Parathyroid adenoma (tissue), 2 donors: ENCODE measurements around the gene TUFM.

Source experiments
- H2AFZ ChIP-seq: fragments of 300-600 bp; sonication (generic); one replicate; pipeline ENCODE4 v1.7.0; 2017; ENCODE audit warnings: antibody characterized with exemption, mild to moderate bottlenecking
- H3K27ac ChIP-seq: fragments of 300-600 bp; sonication (generic); one replicate; pipeline ENCODE4 v1.7.0; 2017
- H3K27me3 ChIP-seq: fragments of 300-600 bp; sonication (generic); one replicate; pipeline ENCODE4 v1.7.0; 2017; ENCODE audit warnings: low read length; ENCODE audit not compliant: control insufficient read depth, insufficient read depth
- H3K36me3 ChIP-seq: fragments of 300-600 bp; sonication (generic); one replicate; pipeline ENCODE4 v1.7.0; 2017; ENCODE audit warnings: low read length; ENCODE audit not compliant: control insufficient read depth, insufficient read depth
- H3K4me1 ChIP-seq: fragments of 300-600 bp; sonication (generic); one replicate; pipeline ENCODE4 v1.7.0; 2017; ENCODE audit warnings: control low read depth
- H3K4me2 ChIP-seq: fragments of 300-600 bp; sonication (generic); one replicate; pipeline ENCODE4 v1.7.0; 2017; ENCODE audit warnings: low read length
- H3K4me3 ChIP-seq: fragments of 300-600 bp; sonication (generic); one replicate; pipeline ENCODE4 v1.7.0; 2017; ENCODE audit warnings: low read depth, low read length
- H3K79me2 ChIP-seq: fragments of 300-600 bp; sonication (generic); one replicate; pipeline ENCODE4 v1.7.0; 2017; ENCODE audit warnings: control low read depth
- H3K9ac ChIP-seq: fragments of 300-600 bp; sonication (generic); one replicate; pipeline ENCODE4 v1.7.0; 2017; ENCODE audit warnings: mild to moderate bottlenecking
- H3K9me3 ChIP-seq: fragments of 300-600 bp; sonication (generic); one replicate; pipeline ENCODE4 v1.7.0; 2017; ENCODE audit warnings: low read length; ENCODE audit not compliant: control insufficient read depth
- TF ChIP-seq, protein P1 (sequence below): fragments of 300-600 bp; sonication (generic); IDR thresholded peaks from one replicate; pipeline ENCODE4 v1.7.0; 2017; ENCODE audit warnings: antibody characterized with exemption, mild to moderate bottlenecking
- donor health status: primary hyperparathyroidism.

Gene TUFM

DNA sequence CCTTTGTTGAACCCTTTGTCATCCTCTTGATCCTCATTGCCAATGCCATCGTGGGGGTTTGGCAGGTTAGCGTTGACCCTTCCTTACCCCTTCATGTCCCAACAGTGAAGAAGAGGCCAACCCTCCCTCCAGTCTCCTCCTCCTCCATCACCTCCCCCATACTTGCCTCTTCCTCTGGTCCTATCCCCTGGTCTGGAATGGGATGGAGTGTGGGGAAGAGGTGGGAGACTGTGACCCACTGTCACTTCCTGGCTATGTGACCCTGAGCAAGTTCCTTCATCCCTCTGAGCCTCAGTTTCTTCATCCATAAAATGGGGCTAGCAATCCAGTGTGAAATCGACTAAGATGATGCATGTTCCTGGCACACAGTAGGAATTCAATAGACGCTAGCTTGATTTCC, 34.8 kb upstream of the TUFM start:
- H3K4me3 ChIP-seq: no peak overlapping the region
- no peaks in the 10 kb centered on the region for H3K27me3 ChIP-seq
- no peak overlapping the region for H3K9ac ChIP-seq
- no peaks in the 10 kb centered on the region for H3K79me2 ChIP-seq
- no peak overlapping the region for H3K4me2 ChIP-seq
- H3K36me3 ChIP-seq: no peaks in the 10 kb centered on the region
- TF ChIP-seq, protein P1, sequence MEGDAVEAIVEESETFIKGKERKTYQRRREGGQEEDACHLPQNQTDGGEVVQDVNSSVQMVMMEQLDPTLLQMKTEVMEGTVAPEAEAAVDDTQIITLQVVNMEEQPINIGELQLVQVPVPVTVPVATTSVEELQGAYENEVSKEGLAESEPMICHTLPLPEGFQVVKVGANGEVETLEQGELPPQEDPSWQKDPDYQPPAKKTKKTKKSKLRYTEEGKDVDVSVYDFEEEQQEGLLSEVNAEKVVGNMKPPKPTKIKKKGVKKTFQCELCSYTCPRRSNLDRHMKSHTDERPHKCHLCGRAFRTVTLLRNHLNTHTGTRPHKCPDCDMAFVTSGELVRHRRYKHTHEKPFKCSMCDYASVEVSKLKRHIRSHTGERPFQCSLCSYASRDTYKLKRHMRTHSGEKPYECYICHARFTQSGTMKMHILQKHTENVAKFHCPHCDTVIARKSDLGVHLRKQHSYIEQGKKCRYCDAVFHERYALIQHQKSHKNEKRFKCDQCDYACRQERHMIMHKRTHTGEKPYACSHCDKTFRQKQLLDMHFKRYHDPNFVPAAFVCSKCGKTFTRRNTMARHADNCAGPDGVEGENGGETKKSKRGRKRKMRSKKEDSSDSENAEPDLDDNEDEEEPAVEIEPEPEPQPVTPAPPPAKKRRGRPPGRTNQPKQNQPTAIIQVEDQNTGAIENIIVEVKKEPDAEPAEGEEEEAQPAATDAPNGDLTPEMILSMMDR: no peak
- no peak overlapping the region for H2AFZ ChIP-seq
- H3K4me1 ChIP-seq: peaks cover 3% of the 10 kb centered on the region
- no peak overlapping the region for H3K27ac ChIP-seq
- H3K9me3 ChIP-seq: no peaks in the 10 kb centered on the region

DNA sequence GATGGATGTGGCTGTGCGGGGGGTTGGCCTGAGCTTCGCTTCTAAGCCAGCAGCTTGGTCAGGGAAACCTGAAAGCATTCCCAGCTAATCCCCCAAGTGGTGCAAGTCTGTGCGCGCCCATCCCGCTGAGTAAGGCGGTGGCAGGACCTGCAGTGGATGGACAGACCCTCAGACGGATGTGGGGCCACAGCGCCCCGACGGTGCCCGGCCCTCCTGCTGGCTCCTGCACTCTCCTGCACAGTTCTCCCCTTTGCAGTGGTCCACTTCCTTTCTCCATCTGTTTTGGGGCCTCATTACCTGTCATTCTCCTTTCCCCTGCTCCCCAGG, 34.4 kb upstream of the TUFM start:
- Histone ChIP-seq H3K9me3 (no peaks in the 10 kb centered on the region), H3K36me3 (no peaks in the 10 kb centered on the region), H2AFZ (peak overlapping the region; percentile 90), H3K27ac (no peak overlapping the region), H3K79me2 (no peaks in the 10 kb centered on the region), H3K4me1 (peaks cover 3% of the 10 kb centered on the region), H3K4me2 (peak overlapping the region; percentile 65), H3K9ac (no peak overlapping the region), H3K27me3 (no peaks in the 10 kb centered on the region), H3K4me3 (no peak overlapping the region)
- TF ChIP-seq, protein P1: no peak

- peaks cover 3% of the 10 kb centered on the region for H3K4me1 ChIP-seq
- peak overlapping the region; percentile 99 for H3K4me2 ChIP-seq
- no peaks in the 10 kb centered on the region for H3K9me3 ChIP-seq
- no peak overlapping the region for H3K27ac ChIP-seq
- H3K36me3 ChIP-seq: no peaks in the 10 kb centered on the region
- TF ChIP-seq, protein P1: no peak
- H3K27me3 ChIP-seq: no peaks in the 10 kb centered on the region
- peak overlapping the region; percentile 90 for H2AFZ ChIP-seq
- H3K9ac ChIP-seq: no peak overlapping the region
- no peaks in the 10 kb centered on the region for H3K79me2 ChIP-seq
- H3K4me3 ChIP-seq: peak overlapping the region; percentile 66
Measured at GRCh38 chr16:28879841-28880588, 33.9 kb upstream of the TUFM start.

GRCh38 chr16:28879261-28879840, 33.2 kb upstream of the TUFM start:
- Histone ChIP-seq H3K9me3 (no peaks in the 10 kb centered on the region), H3K4me2 (peak overlapping the region; percentile 99), H3K36me3 (no peaks in the 10 kb centered on the region), H3K27me3 (no peaks in the 10 kb centered on the region), H3K4me3 (peak overlapping the region; percentile 66), H3K4me1 (peaks cover 3% of the 10 kb centered on the region), H3K27ac (no peak overlapping the region), H3K79me2 (no peaks in the 10 kb centered on the region), H2AFZ (peak overlapping the region; percentile 90), H3K9ac (no peak overlapping the region)
- TF ChIP-seq, protein P1: no peak
